HEK293 (cell line): ENCODE results near the gene ZIC5.

Source experiments
- ATF2 ChIP-seq: fragments of 450-650 bp; formaldehyde crosslinking; IDR thresholded peaks from 2 replicates; pipeline ENCODE4 v1.5.1; 2016; ENCODE audit warnings: missing biosample characterization, missing genetic modification characterization, low read depth
- BCL11A ChIP-seq: fragments of 450-650 bp; formaldehyde crosslinking; IDR thresholded peaks from 2 replicates; pipeline ENCODE4 v1.5.1; 2016; ENCODE audit warnings: low read depth, missing biosample characterization, missing genetic modification characterization
- GLI4 ChIP-seq: fragments of 450-650 bp; formaldehyde crosslinking; IDR thresholded peaks from 2 replicates; pipeline ENCODE4 v1.5.1; 2016; ENCODE audit warnings: missing biosample characterization, missing genetic modification characterization
- GLIS1 ChIP-seq: fragments of 450-650 bp; formaldehyde crosslinking; IDR thresholded peaks from 2 replicates; pipeline ENCODE4 v1.5.1; 2016; ENCODE audit warnings: missing biosample characterization, missing genetic modification characterization
- INSM2 ChIP-seq: fragments of 450-650 bp; formaldehyde crosslinking; IDR thresholded peaks from 2 replicates; pipeline ENCODE4 v1.5.1; 2016; ENCODE audit warnings: missing biosample characterization, missing genetic modification characterization
- KLF1 ChIP-seq: fragments of 450-650 bp; formaldehyde crosslinking; IDR thresholded peaks from 2 replicates; pipeline ENCODE4 v1.5.1; 2016; ENCODE audit warnings: missing biosample characterization, missing genetic modification characterization
- KLF10 ChIP-seq: fragments of 450-650 bp; IDR thresholded peaks from 2 replicates; pipeline ENCODE4 v1.5.1; 2018; ENCODE audit warnings: missing biosample characterization, mild to moderate bottlenecking, missing genetic modification characterization
- SETDB1 ChIP-seq: IDR thresholded peaks from one replicate; pipeline ENCODE4 v1.6.1; 2017; ENCODE audit warnings: mild to moderate bottlenecking, low read length, moderate library complexity, mixed read lengths; ENCODE audit not compliant: insufficient read length
- SP3 ChIP-seq: fragments of 450-650 bp; formaldehyde crosslinking; IDR thresholded peaks from 2 replicates; pipeline ENCODE4 v1.5.1; 2016; ENCODE audit warnings: missing biosample characterization, missing genetic modification characterization
- SP7 ChIP-seq: fragments of 450-650 bp; formaldehyde crosslinking; IDR thresholded peaks from 2 replicates; pipeline ENCODE4 v1.5.1; 2016; ENCODE audit warnings: missing biosample characterization, missing genetic modification characterization
- YY1 ChIP-seq: fragments of 450-650 bp; formaldehyde crosslinking; IDR thresholded peaks from 2 replicates; pipeline ENCODE4 v1.5.1; 2018; ENCODE audit warnings: missing biosample characterization, missing genetic modification characterization
- ZNF132 ChIP-seq: fragments of 450-650 bp; formaldehyde crosslinking; IDR thresholded peaks from 2 replicates; pipeline ENCODE4 v1.5.1; 2017; ENCODE audit warnings: missing biosample characterization, missing genetic modification characterization, borderline replicate concordance
- ZNF140 ChIP-seq: fragments of 450-650 bp; formaldehyde crosslinking; IDR thresholded peaks from 2 replicates; pipeline ENCODE4 v1.5.1; 2016; ENCODE audit warnings: missing biosample characterization, missing genetic modification characterization
- ZNF16 ChIP-seq: fragments of 450-650 bp; formaldehyde crosslinking; IDR thresholded peaks from 2 replicates; pipeline ENCODE4 v1.5.1; 2016; ENCODE audit warnings: low read depth, missing biosample characterization, missing genetic modification characterization
- ZNF18 ChIP-seq: fragments of 450-650 bp; formaldehyde crosslinking; IDR thresholded peaks from 2 replicates; pipeline ENCODE4 v1.5.1; 2016; ENCODE audit warnings: missing biosample characterization, missing genetic modification characterization
- ZNF24 ChIP-seq: fragments of 450-650 bp; formaldehyde crosslinking; IDR thresholded peaks from 2 replicates; pipeline ENCODE4 v1.5.1; 2016; ENCODE audit warnings: missing biosample characterization, missing genetic modification characterization
- ZNF280D ChIP-seq: fragments of 450-650 bp; formaldehyde crosslinking; IDR thresholded peaks from 2 replicates; pipeline ENCODE4 v1.5.1; 2016; ENCODE audit warnings: missing biosample characterization, missing genetic modification characterization
- ZNF292 ChIP-seq: fragments of 450-650 bp; formaldehyde crosslinking; IDR thresholded peaks from 2 replicates; pipeline ENCODE4 v1.5.1; 2016; ENCODE audit warnings: low read depth, missing biosample characterization, missing genetic modification characterization, borderline replicate concordance
- ZNF354C ChIP-seq: fragments of 450-650 bp; formaldehyde crosslinking; IDR thresholded peaks from 2 replicates; pipeline ENCODE4 v1.5.1; 2016; ENCODE audit warnings: missing biosample characterization, missing genetic modification characterization, low read depth, borderline replicate concordance
- ZNF362 ChIP-seq: fragments of 450-650 bp; formaldehyde crosslinking; IDR thresholded peaks from 2 replicates; pipeline ENCODE4 v1.5.1; 2016; ENCODE audit warnings: missing biosample characterization, missing genetic modification characterization
- ZNF549 ChIP-seq: fragments of 450-650 bp; IDR thresholded peaks from 2 replicates; pipeline ENCODE4 v1.5.1; 2018; ENCODE audit warnings: missing biosample characterization, missing genetic modification characterization, mild to moderate bottlenecking, inconsistent platforms, moderate library complexity
- ZNF639 ChIP-seq: fragments of 450-650 bp; formaldehyde crosslinking; IDR thresholded peaks from 2 replicates; pipeline ENCODE4 v1.5.1; 2016; ENCODE audit warnings: missing biosample characterization, missing genetic modification characterization
- ZNF660 ChIP-seq: fragments of 450-650 bp; IDR thresholded peaks from 2 replicates; pipeline ENCODE4 v1.5.1; 2018; ENCODE audit warnings: missing biosample characterization, mild to moderate bottlenecking, missing genetic modification characterization
- ZNF843 ChIP-seq: fragments of 450-650 bp; formaldehyde crosslinking; IDR thresholded peaks from 2 replicates; pipeline ENCODE4 v1.5.1; 2016; ENCODE audit warnings: missing biosample characterization, missing genetic modification characterization
- ZSCAN30 ChIP-seq: fragments of 450-650 bp; IDR thresholded peaks from 2 replicates; pipeline ENCODE4 v1.5.1; 2018; ENCODE audit warnings: missing biosample characterization, mild to moderate bottlenecking, missing genetic modification characterization, moderate library complexity

The ZIC5 gene

GRCh38 chr13:99992949-99993351 lies 21.4 kb upstream of the ZIC5 start (continued):
- TF ChIP-seq ZNF280D (tag by site-specific recombination): no peak
- no peak for TF ChIP-seq ZSCAN30 (tag by site-specific recombination)
- peak; percentile 55; the same call in 1 of the 2 replicates for TF ChIP-seq ZNF660 (tag by site-specific recombination)
- TF ChIP-seq GLIS1 (tag by site-specific recombination): peak; percentile 42; the same call in 1 of the 2 replicates
- peak; percentile 48; the same call in 1 of the 2 replicates for TF ChIP-seq ZNF843 (tag by site-specific recombination)
- TF ChIP-seq ZNF24 (tag by site-specific recombination): peak; percentile 55; the same call in 1 of the 2 replicates
- TF ChIP-seq ZNF549 (tag by site-specific recombination): no peak
- TF ChIP-seq ZNF292: no peak
- TF ChIP-seq KLF1 (tag by site-specific recombination): no peak
- no peak for TF ChIP-seq ATF2
- 0 out of 2 replicates have a peak, but pooled peaks have one; percentile 15 for TF ChIP-seq ZNF639 (tag by site-specific recombination)
- peak; percentile 96 for TF ChIP-seq SP7 (tag by site-specific recombination)
- no peak for TF ChIP-seq SP3
- no peak for TF ChIP-seq ZNF140
- TF ChIP-seq ZNF18: 0 out of 2 replicates have a peak, but pooled peaks have one; percentile 20
- no peak for TF ChIP-seq ZNF132
- TF ChIP-seq ZNF16 (tag by site-specific recombination): no peak
- peak; percentile 95 for TF ChIP-seq ZNF362 (tag by site-specific recombination)
- TF ChIP-seq ZNF354C (tag by site-specific recombination): no peak
- no peak for TF ChIP-seq GLI4 (tag by site-specific recombination)
- no peak for TF ChIP-seq YY1 (tag by site-specific recombination)
- TF ChIP-seq INSM2 (tag by site-specific recombination): peak; percentile 96
- TF ChIP-seq SETDB1: no peak
- TF ChIP-seq KLF10 (tag by site-specific recombination): no peak; the same call in 1 of the 2 replicates
- TF ChIP-seq BCL11A (tag by site-specific recombination): no peak
